ENCODE results near the gene GRPEL1. TPM values are rescaled to one million over a fixed set of nuclear protein-coding genes. Genes with fewer than 3 reads are reported as not detected.

The GRPEL1 gene
- total and polyA plus RNA-seq, 9 of the 15 experiments (the other 6 are each of a cell fraction or from before 2014, with no cell fraction given): 43.4 to 192 (median 86.6) TPM

DNA sequence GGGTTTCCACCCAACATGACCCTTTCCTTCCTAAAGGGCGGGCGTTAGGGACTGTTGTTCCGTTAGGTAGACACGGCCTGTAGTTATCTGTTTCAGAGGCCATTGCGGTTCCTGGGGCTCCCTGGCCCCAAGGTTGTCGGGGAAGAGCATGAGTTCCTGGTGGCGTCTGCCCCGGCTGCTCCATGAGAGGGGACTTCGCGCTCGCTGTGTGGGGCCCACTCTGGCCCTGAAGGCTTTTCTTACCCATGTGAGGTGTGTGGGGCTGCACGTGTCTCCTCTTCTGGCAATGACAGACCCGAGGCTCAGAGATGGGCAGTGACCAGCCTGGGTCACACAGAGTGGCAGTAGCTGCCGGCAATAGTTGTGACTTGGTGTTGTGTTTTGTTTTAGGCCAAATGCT is 15.6 kb downstream of the GRPEL1 start:
- no peaks in the 10 kb centered on the region for H3K9me3 ChIP-seq (replicated peaks; ENCODE audit: control insufficient read depth, insufficient read depth, low read depth, low read length)
- WGBS (ENCODE audit: insufficient coverage, low coverage, missing lambda C conversion rate): 86% methylated on average over 14 of the region's 14 CpGs

DNA sequence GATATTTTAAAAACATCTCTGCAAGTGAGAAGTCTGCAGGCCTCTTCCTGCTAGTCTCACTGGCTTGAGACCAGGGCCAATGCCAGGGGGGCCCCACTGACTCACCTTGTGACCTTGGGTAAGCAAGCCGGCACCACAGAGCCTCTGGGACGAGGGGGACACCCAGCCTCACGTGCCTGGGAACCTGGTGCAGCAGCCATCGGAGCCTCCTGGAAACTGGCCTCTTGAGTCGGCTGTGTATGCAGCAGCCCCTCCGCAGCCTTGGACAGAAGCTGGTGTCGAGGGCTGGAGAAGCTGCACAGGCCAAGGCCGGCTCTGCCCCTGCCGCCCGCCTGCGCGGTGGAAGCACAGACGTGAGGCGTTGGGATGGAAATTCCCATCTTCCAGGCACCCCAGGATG is 16.0 kb downstream of the GRPEL1 start:
- no peak overlapping the region for H2AFZ ChIP-seq (ENCODE audit: low read depth, low read length)
- ATAC-seq: no peak
- DNase-seq (ENCODE audit: extremely low read depth in 1 of 4, low spot score in 3 of 4): no peak
- no peak overlapping the region for H3K4me3 ChIP-seq
- no peaks in the 10 kb centered on the region for H3K27me3 ChIP-seq (ENCODE audit: control insufficient read depth in 2 of 2, insufficient read depth in 2 of 2, low read length in 2 of 2)
- peaks cover 44% of the 10 kb centered on the region; the same call in 2 of the 3 replicates for H3K36me3 ChIP-seq (ENCODE audit: control insufficient read depth, insufficient read depth, low read length)
- no TSS peak for BruUV-seq (replicated peaks)
- in situ Hi-C loops (cut with MboI): no loop called here
- no peak for FAIRE-seq
- ChIA-PET CTCF (ENCODE audit: low intra/inter-chr PET ratio) (no interaction called here), POLR2A (interaction anchor here (0.9 to 1.2 kb wide), 2 partner anchors 11 to 140 kb away, joined by 3 read pairs; no protein-coding TSS in a partner anchor)
- peaks cover 4 to 57% of the 10 kb centered on the region in 2 experiments; a peak in 4 of 5 replicates for H3K4me1 ChIP-seq (replicated peaks in 1 of 2; ENCODE audit: control insufficient read depth in 2 of 2, insufficient read depth in 2 of 2, low read length in 2 of 2)
- H3K9me3 ChIP-seq (replicated peaks; ENCODE audit: control insufficient read depth, insufficient read depth, low read depth, low read length): no peaks in the 10 kb centered on the region
- H3K9me1 ChIP-seq (ENCODE audit: control insufficient read depth, insufficient read depth, low read length): peaks cover 6% of the 10 kb centered on the region
- WGBS (ENCODE audit: insufficient coverage, low coverage, missing lambda C conversion rate): 93% methylated on average over 13 of the region's 14 CpGs
- intact Hi-C loops (cut with micrococcal nuclease): no loop called here
- peaks cover 14% of the 10 kb centered on the region for H4K20me1 ChIP-seq (replicated peaks; ENCODE audit: control insufficient read depth, insufficient read depth, low read length)
- no peak overlapping the region for H3K27ac ChIP-seq (ENCODE audit: extremely low read depth, low read depth, low read length)
- H3K9ac ChIP-seq (ENCODE audit: insufficient read depth in 1 of 2, low read depth in 2 of 2, low read length in 2 of 2): no peak overlapping the region
- H3K4me2 ChIP-seq (ENCODE audit: insufficient read depth, low read length): no peak overlapping the region
- peaks cover 35% of the 10 kb centered on the region for H3K79me2 ChIP-seq (ENCODE audit: control insufficient read depth, insufficient read depth, low read length)
- TF ChIP-seq HDAC2 (IDR thresholded peaks at IDR 0.05) (no peak), HLTF (IDR thresholded peaks at IDR 0.05) (no peak), SMAD2 (IDR thresholded peaks at IDR 0.05; ENCODE audit: low read depth, low read length) (no peak)
- TF ChIP-seq, protein P1, sequence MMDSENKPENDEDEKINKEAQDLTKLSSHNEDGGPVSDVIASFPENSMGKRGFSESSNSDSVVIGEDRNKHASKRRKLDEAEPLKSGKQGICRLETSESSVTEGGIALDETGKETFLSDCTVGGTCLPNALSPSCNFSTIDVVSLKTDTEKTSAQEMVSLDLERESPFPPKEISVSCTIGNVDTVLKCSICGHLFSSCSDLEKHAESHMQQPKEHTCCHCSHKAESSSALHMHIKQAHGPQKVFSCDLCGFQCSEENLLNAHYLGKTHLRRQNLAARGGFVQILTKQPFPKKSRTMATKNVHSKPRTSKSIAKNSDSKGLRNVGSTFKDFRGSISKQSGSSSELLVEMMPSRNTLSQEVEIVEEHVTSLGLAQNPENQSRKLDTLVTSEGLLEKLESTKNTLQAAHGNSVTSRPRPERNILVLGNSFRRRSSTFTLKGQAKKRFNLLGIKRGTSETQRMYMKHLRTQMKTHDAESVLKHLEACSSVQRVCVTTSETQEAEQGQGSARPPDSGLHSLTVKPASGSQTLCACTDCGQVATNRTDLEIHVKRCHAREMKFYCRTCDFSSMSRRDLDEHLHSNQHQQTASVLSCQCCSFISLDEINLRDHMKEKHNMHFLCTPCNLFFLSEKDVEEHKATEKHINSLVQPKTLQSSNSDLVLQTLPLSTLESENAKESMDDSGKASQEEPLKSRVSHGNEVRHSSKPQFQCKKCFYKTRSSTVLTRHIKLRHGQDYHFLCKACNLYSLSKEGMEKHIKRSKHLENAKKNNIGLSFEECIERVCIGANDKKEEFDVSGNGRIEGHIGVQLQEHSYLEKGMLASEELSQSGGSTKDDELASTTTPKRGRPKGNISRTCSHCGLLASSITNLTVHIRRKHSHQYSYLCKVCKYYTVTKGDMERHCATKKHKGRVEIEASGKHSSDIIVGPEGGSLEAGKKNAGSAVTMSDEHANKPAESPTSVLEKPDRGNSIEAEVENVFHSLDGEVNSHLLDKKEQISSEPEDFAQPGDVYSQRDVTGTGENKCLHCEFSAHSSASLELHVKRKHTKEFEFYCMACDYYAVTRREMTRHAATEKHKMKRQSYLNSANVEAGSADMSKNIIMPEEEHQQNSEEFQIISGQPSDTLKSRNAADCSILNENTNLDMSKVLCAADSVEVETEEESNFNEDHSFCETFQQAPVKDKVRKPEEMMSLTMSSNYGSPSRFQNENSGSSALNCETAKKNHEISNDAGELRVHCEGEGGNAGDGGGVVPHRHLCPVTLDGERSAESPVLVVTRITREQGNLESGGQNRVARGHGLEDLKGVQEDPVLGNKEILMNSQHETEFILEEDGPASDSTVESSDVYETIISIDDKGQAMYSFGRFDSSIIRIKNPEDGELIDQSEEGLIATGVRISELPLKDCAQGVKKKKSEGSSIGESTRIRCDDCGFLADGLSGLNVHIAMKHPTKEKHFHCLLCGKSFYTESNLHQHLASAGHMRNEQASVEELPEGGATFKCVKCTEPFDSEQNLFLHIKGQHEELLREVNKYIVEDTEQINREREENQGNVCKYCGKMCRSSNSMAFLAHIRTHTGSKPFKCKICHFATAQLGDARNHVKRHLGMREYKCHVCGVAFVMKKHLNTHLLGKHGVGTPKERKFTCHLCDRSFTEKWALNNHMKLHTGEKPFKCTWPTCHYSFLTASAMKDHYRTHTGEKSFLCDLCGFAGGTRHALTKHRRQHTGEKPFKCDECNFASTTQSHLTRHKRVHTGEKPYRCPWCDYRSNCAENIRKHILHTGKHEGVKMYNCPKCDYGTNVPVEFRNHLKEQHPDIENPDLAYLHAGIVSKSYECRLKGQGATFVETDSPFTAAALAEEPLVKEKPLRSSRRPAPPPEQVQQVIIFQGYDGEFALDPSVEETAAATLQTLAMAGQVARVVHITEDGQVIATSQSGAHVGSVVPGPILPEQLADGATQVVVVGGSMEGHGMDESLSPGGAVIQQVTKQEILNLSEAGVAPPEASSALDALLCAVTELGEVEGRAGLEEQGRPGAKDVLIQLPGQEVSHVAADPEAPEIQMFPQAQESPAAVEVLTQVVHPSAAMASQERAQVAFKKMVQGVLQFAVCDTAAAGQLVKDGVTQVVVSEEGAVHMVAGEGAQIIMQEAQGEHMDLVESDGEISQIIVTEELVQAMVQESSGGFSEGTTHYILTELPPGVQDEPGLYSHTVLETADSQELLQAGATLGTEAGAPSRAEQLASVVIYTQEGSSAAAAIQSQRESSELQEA (IDR thresholded peaks at IDR 0.05; ENCODE audit: low read depth): no peak

More for the DNA sequence above, 15.6 kb downstream of the GRPEL1 start:
- no peak for DNase-seq (ENCODE audit: extremely low read depth in 1 of 4, low spot score in 3 of 4)
- Histone ChIP-seq H4K20me1 (replicated peaks; ENCODE audit: control insufficient read depth, insufficient read depth, low read length) (peaks cover 11% of the 10 kb centered on the region), H3K36me3 (ENCODE audit: control insufficient read depth, insufficient read depth, low read length) (peaks cover 44% of the 10 kb centered on the region; the same call in 2 of the 3 replicates), H3K4me2 (ENCODE audit: insufficient read depth, low read length) (no peak overlapping the region), H3K79me2 (ENCODE audit: control insufficient read depth, insufficient read depth, low read length) (peaks cover 31% of the 10 kb centered on the region), H3K27ac (ENCODE audit: extremely low read depth, low read depth, low read length) (no peak overlapping the region), H3K4me3 (no peak overlapping the region), H2AFZ (ENCODE audit: low read depth, low read length) (no peak overlapping the region), H3K4me1 (replicated peaks in 1 of 2; ENCODE audit: control insufficient read depth in 2 of 2, insufficient read depth in 2 of 2, low read length in 2 of 2) (peaks cover 4 to 55% of the 10 kb centered on the region in 2 experiments; a peak in 4 of 5 replicates), H3K9me1 (ENCODE audit: control insufficient read depth, insufficient read depth, low read length) (peaks cover 6% of the 10 kb centered on the region), H3K27me3 (ENCODE audit: control insufficient read depth in 2 of 2, insufficient read depth in 2 of 2, low read length in 2 of 2) (no peaks in the 10 kb centered on the region), H3K9ac (ENCODE audit: insufficient read depth in 1 of 2, low read depth in 2 of 2, low read length in 2 of 2) (no peak overlapping the region)
- BruUV-seq (replicated peaks): no TSS peak
- ATAC-seq: no peak
- in situ Hi-C loops (cut with MboI): no loop called here
- TF ChIP-seq GABPB1 (CRISPR knock-in tag; IDR thresholded peaks at IDR 0.05): no peak
- TF ChIP-seq MAFK (IDR thresholded peaks at IDR 0.05; ENCODE audit: low read length): no peak
- no peak for TF ChIP-seq RFX1 (IDR thresholded peaks at IDR 0.05)
- TF ChIP-seq ZNF143 (CRISPR knock-in tag; IDR thresholded peaks at IDR 0.05): no peak
- TF ChIP-seq, protein P2, sequence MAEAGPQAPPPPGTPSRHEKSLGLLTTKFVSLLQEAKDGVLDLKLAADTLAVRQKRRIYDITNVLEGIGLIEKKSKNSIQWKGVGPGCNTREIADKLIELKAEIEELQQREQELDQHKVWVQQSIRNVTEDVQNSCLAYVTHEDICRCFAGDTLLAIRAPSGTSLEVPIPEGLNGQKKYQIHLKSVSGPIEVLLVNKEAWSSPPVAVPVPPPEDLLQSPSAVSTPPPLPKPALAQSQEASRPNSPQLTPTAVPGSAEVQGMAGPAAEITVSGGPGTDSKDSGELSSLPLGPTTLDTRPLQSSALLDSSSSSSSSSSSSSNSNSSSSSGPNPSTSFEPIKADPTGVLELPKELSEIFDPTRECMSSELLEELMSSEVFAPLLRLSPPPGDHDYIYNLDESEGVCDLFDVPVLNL (CRISPR knock-in tag; IDR thresholded peaks at IDR 0.05; ENCODE audit: low read depth): no peak
- no peak for TF ChIP-seq RFX5 (IDR thresholded peaks at IDR 0.05; ENCODE audit: low read depth, low read length)
- no peak for TF ChIP-seq MAFG (tag; conservative IDR thresholded peaks at IDR 0.05)
- no peak for FAIRE-seq
- CTCF ChIA-PET (ENCODE audit: low intra/inter-chr PET ratio): no interaction called here
- intact Hi-C loops (cut with micrococcal nuclease): no loop called here
- POLR2A ChIA-PET: interaction anchor here (0.9 to 1.2 kb wide), 4 partner anchors 9 to 141 kb away, joined by 3 to 7 read pairs (median 4); partner anchors contain the start of gene TADA2B

Data from K562 (cell line).